ENCODE results near the gene FMNL1.

DNA sequence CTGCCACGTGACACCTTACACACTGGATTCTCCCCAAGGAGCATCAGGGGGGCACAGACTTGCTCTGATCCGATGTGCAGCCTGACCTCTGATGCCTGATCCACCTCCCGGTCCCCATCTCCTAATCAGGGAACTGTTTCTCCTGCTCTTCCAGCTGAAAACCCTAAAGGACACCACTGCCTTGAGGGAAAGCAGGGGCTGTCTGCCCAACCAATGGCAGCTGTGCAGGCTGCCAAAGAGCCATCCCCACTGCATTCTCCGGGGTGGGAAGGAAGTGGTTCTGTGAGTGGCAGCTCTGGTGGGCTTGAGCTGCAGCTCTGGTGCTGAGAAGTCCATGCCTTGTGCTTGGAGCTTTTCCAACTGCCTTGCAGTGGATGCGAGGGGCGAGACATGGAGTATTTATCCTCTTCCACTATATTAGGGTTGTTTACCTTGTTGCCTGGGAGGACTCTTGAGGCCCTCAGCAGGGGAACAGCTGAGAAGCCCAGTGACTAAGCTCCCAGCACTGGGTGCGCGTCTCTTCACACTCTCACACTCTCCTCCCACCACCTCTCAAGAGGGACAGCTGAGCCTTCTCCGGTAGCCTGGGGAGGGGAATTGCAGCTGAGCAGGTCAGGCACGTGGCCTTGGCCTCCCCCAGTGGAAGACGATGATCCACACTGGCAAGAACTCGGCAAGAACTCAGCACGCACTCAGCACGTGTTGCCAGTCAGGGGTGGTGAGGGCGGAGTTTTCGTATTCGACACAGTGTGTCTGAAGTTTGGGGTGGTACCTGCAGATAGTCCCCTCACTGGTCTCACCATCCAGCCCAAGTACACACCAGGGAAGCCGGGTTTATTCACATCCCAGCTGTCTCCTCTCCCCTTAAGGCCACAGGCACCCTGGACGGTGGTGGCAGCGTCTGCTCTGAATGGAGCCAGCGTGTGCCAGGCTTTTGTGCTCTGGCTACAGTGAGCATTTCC, 61.3 kb downstream of the FMNL1 start:
- peak in 1 of 5 experiments; percentile 43 for TF ChIP-seq CTCF (IDR thresholded peaks at IDR 0.05 in 4 of 5, conservative IDR thresholded peaks at IDR 0.05 in 1 of 5)
- TF ChIP-seq POLR2A (IDR thresholded peaks at IDR 0.05) = peak; percentile 69 to 78
